ENCODE results near the gene CDC73.

- TF ChIP-seq EZH2phosphoT487 (IDR thresholded peaks at IDR 0.05; ENCODE audit: borderline replicate concordance, low read length), result no peak
- no peak for TF ChIP-seq CTCF (IDR thresholded peaks at IDR 0.05; ENCODE audit: low read depth, low read length, poor library complexity, severe bottlenecking)
Observed at GRCh38 chr1:193249187-193249586, 127.4 kb downstream of the CDC73 start.
